Measurements from ENCODE around the gene STRN. TPM values are rescaled to one million over a fixed set of nuclear protein-coding genes. Genes with fewer than 3 reads are reported as not detected.
"Not testable (repeated sequence)": the region's sequence is repeated elsewhere in the genome, so short reads cannot be mapped to it uniquely, and the experiment has no call there.

The STRN gene
- total RNA-seq, 1 experiment from 2014 or later, result 37.6 TPM

DNA sequence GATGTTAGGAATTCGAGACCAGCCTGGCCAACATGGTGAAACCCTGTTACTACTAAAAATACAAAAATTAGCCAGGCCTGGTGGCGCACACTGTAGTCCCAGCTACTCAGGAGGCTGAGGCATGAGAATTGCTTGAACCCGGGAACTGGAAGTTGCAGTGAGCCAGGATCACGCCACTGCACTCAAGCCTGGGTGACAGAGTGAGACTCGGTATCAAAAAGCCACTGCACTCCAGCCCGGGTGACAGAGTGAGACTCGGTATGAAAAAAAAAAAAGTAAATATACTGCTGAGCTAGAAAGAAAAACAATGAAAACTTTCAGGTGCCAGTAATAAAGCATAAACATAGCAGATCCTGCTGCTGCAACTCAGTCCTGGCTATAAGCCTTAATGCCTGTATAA is 73.5 kb downstream of the STRN start:
- Histone ChIP-seq H3K79me2 (ENCODE audit: low read depth) (no peaks in the 10 kb centered on the region), H3K4me3 (no peak overlapping the region), H2AFZ (no peak overlapping the region), H3K27me3 (ENCODE audit: insufficient read depth, low read depth) (no peaks in the 10 kb centered on the region), H3K27ac (no peak overlapping the region), H4K20me1 (ENCODE audit: insufficient read depth) (no peaks in the 10 kb centered on the region), H3K9me3 (ENCODE audit: insufficient read depth, low read depth) (no peaks in the 10 kb centered on the region), H3K9me2 (ENCODE audit: insufficient read depth) (no peaks in the 10 kb centered on the region), H3K36me3 (ENCODE audit: low read depth) (peaks cover 9% of the 10 kb centered on the region), H3K4me1 (replicated peaks; ENCODE audit: insufficient read depth) (peaks cover 12% of the 10 kb centered on the region), H3K4me2 (no peak overlapping the region), H3F3A (ENCODE audit: insufficient read depth, low read depth) (peaks cover 14% of the 10 kb centered on the region)
- intact Hi-C loops (cut with micrococcal nuclease; ENCODE audit: unreplicated experiment), result loop anchor here (5.0 kb wide), 1 partner anchor 74 kb away; the partner anchor contains the start of gene STRN
- DNase-seq, result no peak
- ChIA-PET CTCF (no interaction called here), POLR2A (ENCODE audit: unreplicated experiment) (no interaction called here)
- BruUV-seq (replicated peaks), result no TSS peak
- TF ChIP-seq, protein P1, sequence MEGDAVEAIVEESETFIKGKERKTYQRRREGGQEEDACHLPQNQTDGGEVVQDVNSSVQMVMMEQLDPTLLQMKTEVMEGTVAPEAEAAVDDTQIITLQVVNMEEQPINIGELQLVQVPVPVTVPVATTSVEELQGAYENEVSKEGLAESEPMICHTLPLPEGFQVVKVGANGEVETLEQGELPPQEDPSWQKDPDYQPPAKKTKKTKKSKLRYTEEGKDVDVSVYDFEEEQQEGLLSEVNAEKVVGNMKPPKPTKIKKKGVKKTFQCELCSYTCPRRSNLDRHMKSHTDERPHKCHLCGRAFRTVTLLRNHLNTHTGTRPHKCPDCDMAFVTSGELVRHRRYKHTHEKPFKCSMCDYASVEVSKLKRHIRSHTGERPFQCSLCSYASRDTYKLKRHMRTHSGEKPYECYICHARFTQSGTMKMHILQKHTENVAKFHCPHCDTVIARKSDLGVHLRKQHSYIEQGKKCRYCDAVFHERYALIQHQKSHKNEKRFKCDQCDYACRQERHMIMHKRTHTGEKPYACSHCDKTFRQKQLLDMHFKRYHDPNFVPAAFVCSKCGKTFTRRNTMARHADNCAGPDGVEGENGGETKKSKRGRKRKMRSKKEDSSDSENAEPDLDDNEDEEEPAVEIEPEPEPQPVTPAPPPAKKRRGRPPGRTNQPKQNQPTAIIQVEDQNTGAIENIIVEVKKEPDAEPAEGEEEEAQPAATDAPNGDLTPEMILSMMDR (conservative IDR thresholded peaks at IDR 0.05), result no peak
- no peak for TF ChIP-seq EZH2 (IDR thresholded peaks at IDR 0.05; ENCODE audit: low read depth)

DNA sequence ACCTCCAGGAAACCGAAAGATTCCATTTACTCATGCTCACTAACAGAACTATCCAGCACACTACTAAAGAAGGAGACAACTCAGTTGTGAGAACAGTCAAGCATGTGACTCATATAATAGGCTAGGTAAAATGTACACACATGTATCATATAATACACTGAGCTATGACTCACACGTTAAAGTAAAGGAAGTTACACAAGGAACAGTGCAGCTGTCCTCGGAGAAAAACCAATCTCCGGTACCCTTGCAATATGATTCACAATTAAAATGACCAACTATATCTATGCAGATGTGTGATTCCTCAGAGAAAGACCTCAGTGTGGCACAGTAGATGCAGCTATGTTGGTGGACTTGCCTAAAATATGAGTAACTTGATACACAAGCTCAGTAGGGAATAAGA is 76.5 kb downstream of the STRN start:
- peaks cover 16% of the 10 kb centered on the region for H3F3A ChIP-seq (ENCODE audit: insufficient read depth, low read depth)
- peaks cover 12% of the 10 kb centered on the region for H3K4me1 ChIP-seq (replicated peaks; ENCODE audit: insufficient read depth)
- intact Hi-C loops (cut with micrococcal nuclease; ENCODE audit: unreplicated experiment), result loop anchor here (5.0 kb wide), 1 partner anchor 78 kb away; the partner anchor contains the start of gene STRN
- H3K79me2 ChIP-seq (ENCODE audit: low read depth), result no peaks in the 10 kb centered on the region
- no peak for TF ChIP-seq EZH2 (IDR thresholded peaks at IDR 0.05; ENCODE audit: low read depth)
- TF ChIP-seq, protein P1 (conservative IDR thresholded peaks at IDR 0.05), result no peak
- H3K36me3 ChIP-seq (ENCODE audit: low read depth), result peaks cover 20% of the 10 kb centered on the region
- ChIA-PET POLR2A (ENCODE audit: unreplicated experiment) (interaction anchor here (0.8 to 0.9 kb wide), 2 partner anchors 14 to 29 kb away, joined by 3 to 11 read pairs; no protein-coding TSS in a partner anchor), CTCF (interaction anchor here (0.6 kb wide), 1 partner anchor 1368 kb away, joined by 4 read pairs; no protein-coding TSS in a partner anchor)
- H3K27ac ChIP-seq, result peak overlapping the region; percentile 68
- peak; percentile 22 to 98 for DNase-seq
- H2AFZ ChIP-seq, result no peak overlapping the region
- BruUV-seq (replicated peaks), result no TSS peak
- H3K4me3 ChIP-seq, result peak overlapping the region; percentile 34; the same call in 1 of the 2 replicates
- peak overlapping the region; percentile 70 for H3K4me2 ChIP-seq
- no peaks in the 10 kb centered on the region for H3K9me2 ChIP-seq (ENCODE audit: insufficient read depth)
- H3K9me3 ChIP-seq (ENCODE audit: insufficient read depth, low read depth), result no peaks in the 10 kb centered on the region
- H4K20me1 ChIP-seq (ENCODE audit: insufficient read depth), result no peaks in the 10 kb centered on the region
- H3K27me3 ChIP-seq (ENCODE audit: insufficient read depth, low read depth), result no peaks in the 10 kb centered on the region

DNA sequence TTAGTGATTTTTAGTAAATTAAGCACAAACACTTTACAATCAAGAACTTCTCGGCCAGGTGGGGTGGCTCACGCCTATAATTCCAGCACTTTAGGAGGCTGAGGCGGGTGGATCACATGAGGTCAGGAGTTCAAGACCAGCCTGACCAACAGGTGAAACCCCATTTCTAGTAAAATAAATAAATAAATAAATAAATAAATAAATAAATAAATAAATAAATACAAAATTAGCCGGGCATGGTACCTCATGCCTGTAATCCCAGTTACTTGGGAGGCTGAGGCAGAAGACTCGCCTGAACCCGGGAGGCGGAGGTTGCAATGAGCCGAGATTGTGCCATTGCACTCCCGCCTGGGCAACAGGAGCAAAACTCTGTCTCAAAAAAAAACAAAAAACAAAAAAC is 79.2 kb downstream of the STRN start:
- Histone ChIP-seq H3K4me1 (replicated peaks; ENCODE audit: insufficient read depth) (peaks cover 12% of the 10 kb centered on the region), H3K36me3 (ENCODE audit: low read depth) (peaks cover 27% of the 10 kb centered on the region), H3F3A (ENCODE audit: insufficient read depth, low read depth) (peaks cover 16% of the 10 kb centered on the region)
- H3K9me2 ChIP-seq (ENCODE audit: insufficient read depth); H3K27ac ChIP-seq; H3K27me3 ChIP-seq (ENCODE audit: insufficient read depth, low read depth); BruUV-seq (replicated peaks); intact Hi-C loops (cut with micrococcal nuclease; ENCODE audit: unreplicated experiment); CTCF ChIA-PET; H3K4me3 ChIP-seq; DNase-seq; H4K20me1 ChIP-seq (ENCODE audit: insufficient read depth); H3K9me3 ChIP-seq (ENCODE audit: insufficient read depth, low read depth); H3K4me2 ChIP-seq; H3K79me2 ChIP-seq (ENCODE audit: low read depth); POLR2A ChIA-PET (ENCODE audit: unreplicated experiment); H2AFZ ChIP-seq: not testable (repeated sequence)

DNA sequence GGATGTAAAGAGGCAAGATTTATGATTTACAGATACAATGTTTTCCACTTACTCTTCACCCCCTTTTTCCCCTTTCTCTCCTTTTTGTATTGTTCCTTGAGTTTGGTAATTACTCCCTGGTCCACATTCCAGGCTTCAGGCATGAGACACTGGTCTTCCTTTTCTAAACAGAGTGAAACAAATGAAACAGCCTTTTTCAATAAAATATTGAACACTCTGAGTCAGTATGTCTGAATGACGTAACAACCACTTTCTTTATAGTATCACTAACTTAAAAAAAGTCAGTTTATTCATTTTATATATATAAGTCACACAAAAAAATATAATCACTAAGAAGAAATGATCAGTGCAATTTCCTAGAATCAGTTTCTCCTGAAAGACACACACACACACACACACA is 79.7 kb downstream of the STRN start:
- H3K4me2 ChIP-seq, result no peak overlapping the region
- DNase-seq, result no peak

More for the DNA sequence above, 79.7 kb downstream of the STRN start:
- no peak overlapping the region for H3K4me3 ChIP-seq
- ChIA-PET POLR2A (ENCODE audit: unreplicated experiment) (no interaction called here), CTCF (no interaction called here)
- intact Hi-C loops (cut with micrococcal nuclease; ENCODE audit: unreplicated experiment), result no loop called here
- H2AFZ ChIP-seq, result no peak overlapping the region
- peaks cover 16% of the 10 kb centered on the region for H3F3A ChIP-seq (ENCODE audit: insufficient read depth, low read depth)
- H3K9me3 ChIP-seq (ENCODE audit: insufficient read depth, low read depth), result no peaks in the 10 kb centered on the region
- peaks cover 23% of the 10 kb centered on the region for H3K36me3 ChIP-seq (ENCODE audit: low read depth)
- no peak overlapping the region for H3K27ac ChIP-seq
- H4K20me1 ChIP-seq (ENCODE audit: insufficient read depth), result no peaks in the 10 kb centered on the region
- no TSS peak for BruUV-seq (replicated peaks)
- TF ChIP-seq, protein P1 (conservative IDR thresholded peaks at IDR 0.05), result no peak
- TF ChIP-seq EZH2 (IDR thresholded peaks at IDR 0.05; ENCODE audit: low read depth), result no peak
- no peaks in the 10 kb centered on the region for H3K9me2 ChIP-seq (ENCODE audit: insufficient read depth)
- no peaks in the 10 kb centered on the region for H3K79me2 ChIP-seq (ENCODE audit: low read depth)
- H3K4me1 ChIP-seq (replicated peaks; ENCODE audit: insufficient read depth), result peaks cover 12% of the 10 kb centered on the region
- no peaks in the 10 kb centered on the region for H3K27me3 ChIP-seq (ENCODE audit: insufficient read depth, low read depth)
